ENCODE measurements around the gene ZNF668.

- no peak for TF ChIP-seq YY1 (IDR thresholded peaks at IDR 0.05; ENCODE audit: low read depth)
- TF ChIP-seq POLR2AphosphoS5 (IDR thresholded peaks at IDR 0.05; ENCODE audit: low read depth, low read length) = no peak
- no peak for TF ChIP-seq RAD21 (IDR thresholded peaks at IDR 0.05; ENCODE audit: low read length)
- no peak for TF ChIP-seq RFX5 (IDR thresholded peaks at IDR 0.05; ENCODE audit: low read length)
- TF ChIP-seq TCF12 (IDR thresholded peaks at IDR 0.05) = no peak
- TF ChIP-seq ZBTB33 (IDR thresholded peaks at IDR 0.05; ENCODE audit: borderline replicate concordance, low read depth) = no peak
Observed at GRCh38 chr16:31099860-31100638, 26.0 kb upstream of the ZNF668 start.

All from SK-N-SH (cell line).